ENCODE results near the gene ZNF641. TPM values are rescaled to one million over a fixed set of nuclear protein-coding genes. Genes with fewer than 3 reads are reported as not detected.
"Not testable (repeated sequence)": the region's sequence is repeated elsewhere in the genome, so short reads cannot be mapped to it uniquely, and the experiment has no call there.

The ZNF641 gene
- total and polyA plus RNA-seq, 7 experiments from 2014 or later = 13.4 to 50.3 (median 26.9) TPM

- peaks cover 5 to 32% (median 17%) of the 10 kb centered on the region in 3 experiments for H3K36me3 ChIP-seq (ENCODE audit: control insufficient read depth in 2 of 3, insufficient read depth in 3 of 3, low read length in 3 of 3)
- peaks cover 0 to 41% (median 10%) of the 10 kb centered on the region in 11 donors for H3K9me3 Mint-ChIP-seq
- no peak overlapping the region for H3K27ac ChIP-seq (ENCODE audit: low read depth, low read length)
- H3K4me3 ChIP-seq (ENCODE audit: low read length) = no peak overlapping the region
- no peaks in the 10 kb centered on the region for H3K27me3 ChIP-seq (ENCODE audit: control insufficient read depth in 2 of 2, insufficient read depth in 2 of 2, low read length in 2 of 2)
- H3K27me3 Mint-ChIP-seq = no peaks in the 10 kb centered on the region
- ATAC-seq = no peak
- ChIA-PET CTCF (no interaction called here), POLR2A (interaction anchor here (0.5 to 0.8 kb wide), 2 partner anchors 39 to 513 kb away, joined by 3 to 5 read pairs; partner anchors contain the start of gene DDX23)
- no peak for DNase-seq
- intact Hi-C loops (cut with micrococcal nuclease) = no loop called here
- H3K4me1 ChIP-seq (ENCODE audit: control insufficient read depth in 2 of 2, insufficient read depth in 2 of 2, low read length in 2 of 2) = no peaks in the 10 kb centered on the region
- no peak overlapping the region for H3K4me3 Mint-ChIP-seq
- H3K36me3 Mint-ChIP-seq = peaks cover 27 to 60% (median 48%) of the 10 kb centered on the region in 5 donors
- peak overlapping the region in 5 of 9 donors; percentile 1 to 75 (median 43) for H3K27ac Mint-ChIP-seq
- H3K4me1 Mint-ChIP-seq = peaks cover 7 to 46% (median 24%) of the 10 kb centered on the region in 7 donors
- H3K9me3 ChIP-seq (ENCODE audit: control insufficient read depth in 2 of 3, low read length in 3 of 3) = no peaks in the 10 kb centered on the region
Observed at GRCh38 chr12:48339442-48340117, 11.1 kb downstream of the ZNF641 start.

- Histone ChIP-seq H3K9me3 (ENCODE audit: control insufficient read depth in 2 of 3, low read length in 3 of 3) (no peaks in the 10 kb centered on the region), H3K4me1 (ENCODE audit: control insufficient read depth in 2 of 2, insufficient read depth in 2 of 2, low read length in 2 of 2) (no peaks in the 10 kb centered on the region), H3K36me3 (ENCODE audit: control insufficient read depth in 2 of 3, insufficient read depth in 3 of 3, low read length in 3 of 3) (peaks cover 0 to 3% (median 0%) of the 10 kb centered on the region in 3 experiments), H3K4me3 (ENCODE audit: low read length) (no peak overlapping the region), H3K27ac (ENCODE audit: low read depth, low read length) (no peak overlapping the region), H3K27me3 (ENCODE audit: control insufficient read depth in 2 of 2, insufficient read depth in 2 of 2, low read length in 2 of 2) (no peaks in the 10 kb centered on the region)
- Mint-ChIP-seq H3K27ac (peak overlapping the region in 4 of 9 donors; percentile 17 to 70 (median 60)), H3K36me3 (peaks cover 17 to 33% (median 22%) of the 10 kb centered on the region in 5 donors), H3K27me3 (no peaks in the 10 kb centered on the region), H3K9me3 (peaks cover 0 to 34% (median 9%) of the 10 kb centered on the region in 11 donors), H3K4me3 (no peak overlapping the region), H3K4me1 (peaks cover 2 to 23% (median 18%) of the 10 kb centered on the region in 7 donors)
- ATAC-seq (no peak), DNase-seq (no peak)
- intact Hi-C loops (cut with micrococcal nuclease) = no loop called here
- ChIA-PET POLR2A (no interaction called here), CTCF (no interaction called here)
Observed at GRCh38 chr12:48336564-48336963, 14.2 kb downstream of the ZNF641 start.

- Histone ChIP-seq H3K4me3 (ENCODE audit: low read length) (no peak overlapping the region), H3K36me3 (ENCODE audit: control insufficient read depth in 2 of 3, insufficient read depth in 3 of 3, low read length in 3 of 3) (no peaks in the 10 kb centered on the region), H3K4me1 (ENCODE audit: control insufficient read depth in 2 of 2, insufficient read depth in 2 of 2, low read length in 2 of 2) (no peaks in the 10 kb centered on the region), H3K27ac (ENCODE audit: low read depth, low read length) (no peak overlapping the region), H3K27me3 (ENCODE audit: control insufficient read depth in 2 of 2, insufficient read depth in 2 of 2, low read length in 2 of 2) (no peaks in the 10 kb centered on the region), H3K9me3 (ENCODE audit: control insufficient read depth in 2 of 3, low read length in 3 of 3) (no peaks in the 10 kb centered on the region)
- Mint-ChIP-seq H3K4me3 (no peak overlapping the region), H3K36me3 (peaks cover 17 to 31% (median 19%) of the 10 kb centered on the region in 5 donors), H3K27me3 (no peaks in the 10 kb centered on the region), H3K9me3 (peaks cover 0 to 30% (median 8%) of the 10 kb centered on the region in 11 donors), H3K27ac (peak overlapping the region in 1 of 9 donors; percentile 70), H3K4me1 (peaks cover 0 to 24% (median 16%) of the 10 kb centered on the region in 7 donors)
- intact Hi-C loops (cut with micrococcal nuclease) = no loop called here
- ATAC-seq = no peak
- ChIA-PET CTCF (no interaction called here), POLR2A (interaction anchor here (0.8 kb wide), 1 partner anchor 11 kb away, joined by 3 read pairs; no protein-coding TSS in a partner anchor)
- no peak for DNase-seq
Observed at GRCh38 chr12:48336061-48336460, 14.7 kb downstream of the ZNF641 start.

GRCh38 chr12:48334808-48335207, 15.9 kb downstream of the ZNF641 start:
- ChIA-PET CTCF (no interaction called here), POLR2A (no interaction called here)
- Histone ChIP-seq H3K27me3 (ENCODE audit: control insufficient read depth in 2 of 2, insufficient read depth in 2 of 2, low read length in 2 of 2) (no peaks in the 10 kb centered on the region), H3K4me1 (ENCODE audit: control insufficient read depth in 2 of 2, insufficient read depth in 2 of 2, low read length in 2 of 2) (no peaks in the 10 kb centered on the region), H3K9me3 (ENCODE audit: control insufficient read depth in 2 of 3, low read length in 3 of 3) (no peaks in the 10 kb centered on the region), H3K36me3 (ENCODE audit: control insufficient read depth in 2 of 3, insufficient read depth in 3 of 3, low read length in 3 of 3) (no peaks in the 10 kb centered on the region), H3K27ac (ENCODE audit: low read depth, low read length) (no peak overlapping the region), H3K4me3 (ENCODE audit: low read length) (no peak overlapping the region)
- Mint-ChIP-seq H3K27me3 (no peaks in the 10 kb centered on the region), H3K4me1 (peaks cover 0 to 31% (median 15%) of the 10 kb centered on the region in 7 donors), H3K4me3 (no peak overlapping the region), H3K27ac (peak overlapping the region in 1 of 9 donors; percentile 37), H3K36me3 (peaks cover 7 to 18% (median 11%) of the 10 kb centered on the region in 5 donors), H3K9me3 (peaks cover 0 to 17% (median 2%) of the 10 kb centered on the region in 11 donors)
- peak; percentile 37 for ATAC-seq
- DNase-seq = no peak
- intact Hi-C loops (cut with micrococcal nuclease) = no loop called here

- intact Hi-C loops (cut with micrococcal nuclease); H3K27ac ChIP-seq (ENCODE audit: low read depth, low read length); H3K4me3 ChIP-seq (ENCODE audit: low read length); DNase-seq; H3K36me3 Mint-ChIP-seq; H3K9me3 ChIP-seq (ENCODE audit: control insufficient read depth in 2 of 3, low read length in 3 of 3); H3K36me3 ChIP-seq (ENCODE audit: control insufficient read depth in 2 of 3, insufficient read depth in 3 of 3, low read length in 3 of 3); ATAC-seq; H3K4me3 Mint-ChIP-seq; H3K27ac Mint-ChIP-seq; H3K27me3 Mint-ChIP-seq; POLR2A ChIA-PET; H3K27me3 ChIP-seq (ENCODE audit: control insufficient read depth in 2 of 2, insufficient read depth in 2 of 2, low read length in 2 of 2); H3K9me3 Mint-ChIP-seq; CTCF ChIA-PET; H3K4me1 ChIP-seq (ENCODE audit: control insufficient read depth in 2 of 2, insufficient read depth in 2 of 2, low read length in 2 of 2): not testable (repeated sequence)
- peaks cover 0 to 33% (median 15%) of the 10 kb centered on the region in 7 donors for H3K4me1 Mint-ChIP-seq
Observed at GRCh38 chr12:48333680-48334079, 17.0 kb downstream of the ZNF641 start.

GRCh38 chr12:48331399-48331798, 19.3 kb downstream of the ZNF641 start:
- ChIA-PET POLR2A (interaction anchor here (0.7 kb wide), 1 partner anchor 144 kb away, joined by 5 read pairs; no protein-coding TSS in a partner anchor), CTCF (interaction anchor here (0.6 kb wide), 1 partner anchor 212 kb away, joined by 3 read pairs; no protein-coding TSS in a partner anchor)
- no peaks in the 10 kb centered on the region for H3K36me3 ChIP-seq (ENCODE audit: control insufficient read depth in 2 of 3, insufficient read depth in 3 of 3, low read length in 3 of 3)
- DNase-seq (no peak), ATAC-seq (no peak)
- no peaks in the 10 kb centered on the region for H3K9me3 ChIP-seq (ENCODE audit: control insufficient read depth in 2 of 3, low read length in 3 of 3)
- peaks cover 0 to 2% (median 0%) of the 10 kb centered on the region in 11 donors for H3K9me3 Mint-ChIP-seq
- H3K27me3 ChIP-seq (ENCODE audit: control insufficient read depth in 2 of 2, insufficient read depth in 2 of 2, low read length in 2 of 2) = no peaks in the 10 kb centered on the region
- intact Hi-C loops (cut with micrococcal nuclease) = no loop called here
- H3K4me3 Mint-ChIP-seq = no peak overlapping the region
- no peak overlapping the region for H3K27ac Mint-ChIP-seq
- no peaks in the 10 kb centered on the region for H3K4me1 ChIP-seq (ENCODE audit: control insufficient read depth in 2 of 2, insufficient read depth in 2 of 2, low read length in 2 of 2)
- peaks cover 0 to 1% (median under 1%) of the 10 kb centered on the region in 5 donors for H3K36me3 Mint-ChIP-seq
- no peak overlapping the region for H3K4me3 ChIP-seq (ENCODE audit: low read length)
- H3K4me1 Mint-ChIP-seq = peaks cover 0 to 35% (median 16%) of the 10 kb centered on the region in 7 donors
- H3K27ac ChIP-seq (ENCODE audit: low read depth, low read length) = no peak overlapping the region
- H3K27me3 Mint-ChIP-seq = peaks cover 0 to 2% (median 0%) of the 10 kb centered on the region in 5 donors
